Measurements from ENCODE around the gene RALGDS.

RALGDS gene

DNA sequence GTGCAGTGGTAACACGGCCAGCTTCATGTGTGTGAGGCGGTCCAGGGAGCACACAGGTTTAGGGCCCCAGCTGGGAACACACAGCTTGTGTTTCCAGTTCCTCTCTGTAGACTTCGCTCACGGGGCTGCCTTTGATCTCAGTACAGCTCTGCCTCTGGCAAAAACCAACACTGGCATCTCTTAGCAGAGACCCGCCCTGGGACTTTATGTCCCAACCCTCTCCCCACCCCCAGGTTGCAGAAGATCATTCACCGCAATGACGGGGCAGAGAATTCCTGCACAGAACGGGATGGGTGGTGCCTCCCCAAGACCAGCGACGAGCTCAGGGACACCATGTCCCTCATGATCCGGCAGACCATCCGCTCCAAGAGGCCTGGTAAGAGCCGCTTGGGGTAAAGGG, 64.5 kb downstream of the RALGDS start:
- Histone ChIP-seq H2BK15ac (ENCODE audit: low read depth, poor library complexity, severe bottlenecking) (no peak overlapping the region), H3K4me3 (ENCODE audit: insufficient read depth in 1 of 2, low read depth in 1 of 2, low read length in 2 of 2) (no peak overlapping the region), H3K27ac (ENCODE audit: low read length, poor library complexity, severe bottlenecking) (no peak overlapping the region), H3K18ac (ENCODE audit: low read depth in 1 of 2, low read length in 2 of 2) (no peak overlapping the region), H3K27me3 (ENCODE audit: control insufficient read depth in 1 of 2, insufficient read depth in 1 of 2, low read length in 2 of 2) (no peaks in the 10 kb centered on the region), H2BK12ac (ENCODE audit: low read length in 2 of 2) (no peak overlapping the region), H2AFZ (ENCODE audit: low read depth, low read length) (no peak overlapping the region), H3K14ac (ENCODE audit: low read length in 2 of 2) (no peak overlapping the region), H4K8ac (ENCODE audit: low read length) (no peak overlapping the region), H3K79me1 (replicated peaks; ENCODE audit: low read length, poor library complexity, severe bottlenecking) (peaks cover 9% of the 10 kb centered on the region), H3K4me1 (ENCODE audit: control insufficient read depth, insufficient read depth, low read depth, low read length) (peaks cover 51% of the 10 kb centered on the region), H2AK5ac (ENCODE audit: low read length, severe bottlenecking) (peak overlapping the region; percentile 24), H3K4ac (ENCODE audit: low read depth in 1 of 2, low read length in 2 of 2) (no peak overlapping the region), H3K9ac (ENCODE audit: low read length) (no peak overlapping the region), H3K23ac (ENCODE audit: low read length in 2 of 2) (no peak overlapping the region), H3K36me3 (ENCODE audit: control insufficient read depth in 1 of 2, insufficient read depth in 2 of 2, low read depth in 1 of 2, low read length in 2 of 2) (peaks cover 63% of the 10 kb centered on the region in 2 experiments), H3K4me2 (ENCODE audit: low read length, poor library complexity, severe bottlenecking) (no peak overlapping the region), H2BK120ac (ENCODE audit: low read depth, low read length) (no peak overlapping the region), H4K91ac (ENCODE audit: low read length) (no peak overlapping the region), H3K9me3 (ENCODE audit: control insufficient read depth, low read length) (no peaks in the 10 kb centered on the region), H2BK5ac (ENCODE audit: low read depth, low read length, poor library complexity, severe bottlenecking) (no peak overlapping the region)
- no peak for DNase-seq
- 96% methylated on average over 13 of the region's 13 CpGs for WGBS

DNA sequence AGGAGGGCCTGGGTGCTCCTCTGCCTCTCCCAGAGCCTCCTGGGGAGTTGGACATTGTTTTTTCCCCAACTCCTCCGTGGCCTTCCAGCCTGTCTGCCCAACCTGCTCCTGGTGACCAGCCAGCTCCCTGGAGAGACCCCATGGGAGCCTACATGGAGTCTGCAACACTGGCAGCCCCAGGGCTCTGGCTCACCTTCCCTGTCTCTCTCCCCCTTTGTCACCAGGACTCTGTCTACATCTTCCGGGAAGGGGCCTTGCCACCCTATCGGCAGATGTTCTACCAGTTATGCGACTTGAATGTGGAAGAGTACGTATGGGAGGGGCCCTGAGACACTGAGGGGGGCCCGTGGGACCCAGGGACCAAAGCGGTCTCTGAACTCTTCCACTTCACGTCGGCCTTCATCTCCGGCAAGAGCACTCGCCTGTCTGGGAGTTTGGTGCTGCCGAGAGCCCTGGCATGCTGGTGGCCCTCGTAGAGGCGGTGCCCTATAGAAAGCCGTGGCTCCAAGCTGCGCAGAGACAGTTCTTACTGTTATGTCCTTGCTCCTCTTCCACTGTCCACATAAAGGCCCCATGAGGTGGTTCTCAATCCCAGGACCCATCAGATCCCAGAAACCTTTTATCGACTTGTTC, 65.1 kb downstream of the RALGDS start:
- H2BK12ac ChIP-seq (ENCODE audit: low read length in 2 of 2) = no peak overlapping the region
- 97% methylated on average over 16 of the region's 17 CpGs for WGBS
- H4K8ac ChIP-seq (ENCODE audit: low read length) = no peak overlapping the region
- no peak for DNase-seq
- no peak overlapping the region for H3K4ac ChIP-seq (ENCODE audit: low read depth in 1 of 2, low read length in 2 of 2)
- peaks cover 50% of the 10 kb centered on the region for H3K4me1 ChIP-seq (ENCODE audit: control insufficient read depth, insufficient read depth, low read depth, low read length)
- H2BK120ac ChIP-seq (ENCODE audit: low read depth, low read length) = no peak overlapping the region
- no peak overlapping the region for H4K91ac ChIP-seq (ENCODE audit: low read length)
- no peak overlapping the region for H3K14ac ChIP-seq (ENCODE audit: low read length in 2 of 2)
- no peaks in the 10 kb centered on the region for H3K27me3 ChIP-seq (ENCODE audit: control insufficient read depth in 1 of 2, insufficient read depth in 1 of 2, low read length in 2 of 2)
- H3K4me2 ChIP-seq (ENCODE audit: low read length, poor library complexity, severe bottlenecking) = no peak overlapping the region
- H3K9ac ChIP-seq (ENCODE audit: low read length) = no peak overlapping the region
- no peak overlapping the region for H3K18ac ChIP-seq (ENCODE audit: low read depth in 1 of 2, low read length in 2 of 2)
- no peak overlapping the region for H2BK15ac ChIP-seq (ENCODE audit: low read depth, poor library complexity, severe bottlenecking)
- H2AFZ ChIP-seq (ENCODE audit: low read depth, low read length) = no peak overlapping the region
- H3K27ac ChIP-seq (ENCODE audit: low read length, poor library complexity, severe bottlenecking) = peak overlapping the region; percentile 2
- H2AK5ac ChIP-seq (ENCODE audit: low read length, severe bottlenecking) = peak overlapping the region; percentile 24
- H3K36me3 ChIP-seq (ENCODE audit: control insufficient read depth in 1 of 2, insufficient read depth in 2 of 2, low read depth in 1 of 2, low read length in 2 of 2) = peaks cover 69% of the 10 kb centered on the region in 2 experiments
- H3K4me3 ChIP-seq (ENCODE audit: insufficient read depth in 1 of 2, low read depth in 1 of 2, low read length in 2 of 2) = no peak overlapping the region
- peak overlapping the region; percentile 36 for H2BK5ac ChIP-seq (ENCODE audit: low read depth, low read length, poor library complexity, severe bottlenecking)
- H3K23ac ChIP-seq (ENCODE audit: low read length in 2 of 2) = no peak overlapping the region
- H3K9me3 ChIP-seq (ENCODE audit: control insufficient read depth, low read length) = no peaks in the 10 kb centered on the region
- H3K79me1 ChIP-seq (replicated peaks; ENCODE audit: low read length, poor library complexity, severe bottlenecking) = peaks cover 10% of the 10 kb centered on the region

DNA sequence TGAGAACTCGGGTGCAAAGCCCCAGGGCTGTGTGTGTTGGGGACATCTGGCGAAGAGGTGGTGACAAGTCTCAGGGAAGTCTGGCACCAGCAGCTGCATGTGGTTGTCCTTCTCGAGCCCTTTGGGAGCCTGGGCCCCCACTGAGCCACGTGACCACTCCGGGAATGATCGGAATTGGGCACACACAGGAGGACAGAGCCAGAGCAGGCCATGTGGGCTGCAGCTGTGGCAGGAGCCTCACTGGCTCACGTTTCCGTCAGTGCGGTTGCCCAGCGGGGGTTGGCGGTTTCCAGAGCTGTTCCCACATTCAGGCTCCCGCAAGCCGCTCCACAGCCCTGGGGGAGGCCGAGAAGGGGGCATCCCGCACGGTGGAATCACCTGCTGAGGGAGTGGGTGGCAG, 66.1 kb downstream of the RALGDS start:
- 92% methylated on average over 16 of the region's 16 CpGs for whole genome bisulfite sequencing
- H3K4me3 ChIP-seq (ENCODE audit: insufficient read depth in 1 of 2, low read depth in 1 of 2, low read length in 2 of 2) = no peak overlapping the region
- H2BK120ac ChIP-seq (ENCODE audit: low read depth, low read length) = no peak overlapping the region

DNA sequence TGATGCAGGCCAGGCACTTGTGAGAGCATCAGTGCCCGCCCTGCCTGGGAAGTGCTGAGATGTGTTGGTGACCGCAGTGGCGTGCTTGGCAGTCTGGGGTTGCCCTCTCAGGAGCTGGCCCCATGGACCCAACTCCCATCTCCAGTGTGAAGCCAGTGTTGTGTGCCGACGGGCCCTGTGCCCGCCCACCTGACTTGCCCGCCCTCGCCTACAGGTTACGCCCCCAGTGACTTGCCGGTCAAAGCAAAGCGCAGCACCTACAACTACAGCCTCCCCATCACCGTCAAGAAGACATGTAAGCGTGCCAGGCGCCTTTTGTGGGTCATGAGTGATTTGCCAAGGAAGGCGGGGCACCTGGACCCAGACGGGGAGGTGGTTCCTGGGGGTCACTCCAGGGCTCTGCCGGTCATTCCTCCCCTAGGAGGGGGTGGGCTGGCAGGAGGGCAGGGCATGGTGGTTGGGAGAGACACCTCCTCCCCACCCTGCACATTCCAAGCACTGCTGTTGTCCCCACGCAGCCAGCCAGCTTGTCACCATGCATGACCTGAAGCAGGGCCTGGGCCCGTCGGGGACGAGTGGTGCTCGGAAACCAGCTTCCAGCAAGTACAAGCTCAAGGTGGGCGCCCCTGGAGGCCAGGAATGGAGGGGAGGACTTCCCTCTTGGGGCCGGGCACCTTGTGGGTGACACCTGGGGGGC, 66.7 kb downstream of the RALGDS start:
- no peak overlapping the region for H2BK5ac ChIP-seq (ENCODE audit: low read depth, low read length, poor library complexity, severe bottlenecking)
- no peak overlapping the region for H2BK120ac ChIP-seq (ENCODE audit: low read depth, low read length)
- H2BK12ac ChIP-seq (ENCODE audit: low read length in 2 of 2) = no peak overlapping the region
- peaks cover 55% of the 10 kb centered on the region for H3K4me1 ChIP-seq (ENCODE audit: control insufficient read depth, insufficient read depth, low read depth, low read length)
- H3K79me1 ChIP-seq (replicated peaks; ENCODE audit: low read length, poor library complexity, severe bottlenecking) = peaks cover 10% of the 10 kb centered on the region
- no peak overlapping the region for H3K4me2 ChIP-seq (ENCODE audit: low read length, poor library complexity, severe bottlenecking)
- H2AK5ac ChIP-seq (ENCODE audit: low read length, severe bottlenecking) = peak overlapping the region; percentile 49
- no peaks in the 10 kb centered on the region for H3K27me3 ChIP-seq (ENCODE audit: control insufficient read depth in 1 of 2, insufficient read depth in 1 of 2, low read length in 2 of 2)
- H3K36me3 ChIP-seq (ENCODE audit: control insufficient read depth in 1 of 2, insufficient read depth in 2 of 2, low read depth in 1 of 2, low read length in 2 of 2) = peaks cover 69 to 83% of the 10 kb centered on the region in 2 experiments
- no peak overlapping the region for H2AFZ ChIP-seq (ENCODE audit: low read depth, low read length)
- H3K14ac ChIP-seq (ENCODE audit: low read length in 2 of 2) = no peak overlapping the region
- no peak overlapping the region for H3K18ac ChIP-seq (ENCODE audit: low read depth in 1 of 2, low read length in 2 of 2)
- H4K8ac ChIP-seq (ENCODE audit: low read length) = no peak overlapping the region
- H2BK15ac ChIP-seq (ENCODE audit: low read depth, poor library complexity, severe bottlenecking) = no peak overlapping the region
- no peak overlapping the region for H3K4me3 ChIP-seq (ENCODE audit: insufficient read depth in 1 of 2, low read depth in 1 of 2, low read length in 2 of 2)
- no peak overlapping the region for H3K23ac ChIP-seq (ENCODE audit: low read length in 2 of 2)
- H3K9ac ChIP-seq (ENCODE audit: low read length) = no peak overlapping the region
- H3K27ac ChIP-seq (ENCODE audit: low read length, poor library complexity, severe bottlenecking) = peak overlapping the region; percentile 22
- no peak overlapping the region for H3K4ac ChIP-seq (ENCODE audit: low read depth in 1 of 2, low read length in 2 of 2)
- 95% methylated on average over 23 of the region's 24 CpGs for WGBS
- DNase-seq = no peak
- H3K9me3 ChIP-seq (ENCODE audit: control insufficient read depth, low read length) = no peaks in the 10 kb centered on the region
- H4K91ac ChIP-seq (ENCODE audit: low read length) = no peak overlapping the region

More for the DNA sequence above, 66.1 kb downstream of the RALGDS start:
- H2AFZ ChIP-seq (ENCODE audit: low read depth, low read length) = no peak overlapping the region
- H2BK5ac ChIP-seq (ENCODE audit: low read depth, low read length, poor library complexity, severe bottlenecking) = no peak overlapping the region
- no peak overlapping the region for H3K4ac ChIP-seq (ENCODE audit: low read depth in 1 of 2, low read length in 2 of 2)
- no peak overlapping the region for H3K9ac ChIP-seq (ENCODE audit: low read length)
- DNase-seq = no peak
- H2AK5ac ChIP-seq (ENCODE audit: low read length, severe bottlenecking) = peak overlapping the region; percentile 49
- no peak overlapping the region for H4K8ac ChIP-seq (ENCODE audit: low read length)
- peaks cover 69 to 77% of the 10 kb centered on the region in 2 experiments for H3K36me3 ChIP-seq (ENCODE audit: control insufficient read depth in 1 of 2, insufficient read depth in 2 of 2, low read depth in 1 of 2, low read length in 2 of 2)
- H2BK12ac ChIP-seq (ENCODE audit: low read length in 2 of 2) = no peak overlapping the region
- no peaks in the 10 kb centered on the region for H3K9me3 ChIP-seq (ENCODE audit: control insufficient read depth, low read length)
- peaks cover 55% of the 10 kb centered on the region for H3K4me1 ChIP-seq (ENCODE audit: control insufficient read depth, insufficient read depth, low read depth, low read length)
- no peaks in the 10 kb centered on the region for H3K27me3 ChIP-seq (ENCODE audit: control insufficient read depth in 1 of 2, insufficient read depth in 1 of 2, low read length in 2 of 2)
- peaks cover 10% of the 10 kb centered on the region for H3K79me1 ChIP-seq (replicated peaks; ENCODE audit: low read length, poor library complexity, severe bottlenecking)
- no peak overlapping the region for H3K23ac ChIP-seq (ENCODE audit: low read length in 2 of 2)
- no peak overlapping the region for H2BK15ac ChIP-seq (ENCODE audit: low read depth, poor library complexity, severe bottlenecking)
- no peak overlapping the region for H3K14ac ChIP-seq (ENCODE audit: low read length in 2 of 2)
- peak overlapping the region; percentile 60 for H3K27ac ChIP-seq (ENCODE audit: low read length, poor library complexity, severe bottlenecking)
- no peak overlapping the region for H3K18ac ChIP-seq (ENCODE audit: low read depth in 1 of 2, low read length in 2 of 2)
- no peak overlapping the region for H4K91ac ChIP-seq (ENCODE audit: low read length)
- H3K4me2 ChIP-seq (ENCODE audit: low read length, poor library complexity, severe bottlenecking) = peak overlapping the region; percentile 5

Measured in mesenchymal stem cell (in vitro differentiated cells and primary cell).